ENCODE results near the gene CD68. TPM values are rescaled to one million over a fixed set of nuclear protein-coding genes. Genes with fewer than 3 reads are reported as not detected.

Gene CD68
- total RNA-seq, 1 experiment from 2014 or later = 30.2 TPM

DNA sequence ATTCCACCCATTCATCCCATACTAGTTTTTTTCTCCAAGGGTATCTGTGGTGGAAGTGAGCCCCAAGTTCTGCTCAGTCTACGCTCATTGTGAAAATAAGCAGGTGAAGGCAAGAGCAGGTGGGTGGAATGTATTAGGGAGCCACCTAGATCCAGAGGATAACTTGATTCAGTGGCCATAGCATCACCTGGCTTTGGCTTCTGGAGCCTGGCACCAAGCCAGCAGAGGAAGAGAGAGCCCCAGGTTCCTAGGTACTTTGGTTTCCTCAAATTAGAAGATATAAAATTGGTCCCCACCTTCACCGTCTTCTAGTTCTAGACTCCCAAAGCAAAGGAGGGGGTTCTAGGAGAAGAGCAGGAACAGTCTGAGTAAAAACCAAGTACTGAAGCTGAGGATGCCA is 31.2 kb downstream of the CD68 start:
- H3K4me3 ChIP-seq (ENCODE audit: low read length) = no peak overlapping the region
- intact Hi-C loops (cut with micrococcal nuclease) = no loop called here
- H3K4me2 ChIP-seq (ENCODE audit: low read length) = no peak overlapping the region
- peaks cover 8% of the 10 kb centered on the region; the same call in 1 of the 2 replicates for H4K20me1 ChIP-seq (ENCODE audit: low read length)
- ChIA-PET POLR2A (ENCODE audit: unreplicated experiment) (no interaction called here), CTCF (no interaction called here)
- H3F3A ChIP-seq (ENCODE audit: low read length, unreplicated experiment) = no peaks in the 10 kb centered on the region
- no peak overlapping the region for H3K9ac ChIP-seq (ENCODE audit: low read length)
- H3K27ac ChIP-seq (ENCODE audit: low read length) = no peak overlapping the region
- DNase-seq (no peak), ATAC-seq (no peak)
- no peaks in the 10 kb centered on the region for H3K9me3 ChIP-seq (ENCODE audit: low read length)
- no peaks in the 10 kb centered on the region; the same call in 1 of the 2 replicates for H3K36me3 ChIP-seq (ENCODE audit: low read depth, low read length)
- H3K4me1 ChIP-seq (ENCODE audit: insufficient read depth, low read length) = peaks cover 19% of the 10 kb centered on the region
- H3K9me2 ChIP-seq (replicated peaks; ENCODE audit: low read length) = no peaks in the 10 kb centered on the region
- TF ChIP-seq, protein P1, sequence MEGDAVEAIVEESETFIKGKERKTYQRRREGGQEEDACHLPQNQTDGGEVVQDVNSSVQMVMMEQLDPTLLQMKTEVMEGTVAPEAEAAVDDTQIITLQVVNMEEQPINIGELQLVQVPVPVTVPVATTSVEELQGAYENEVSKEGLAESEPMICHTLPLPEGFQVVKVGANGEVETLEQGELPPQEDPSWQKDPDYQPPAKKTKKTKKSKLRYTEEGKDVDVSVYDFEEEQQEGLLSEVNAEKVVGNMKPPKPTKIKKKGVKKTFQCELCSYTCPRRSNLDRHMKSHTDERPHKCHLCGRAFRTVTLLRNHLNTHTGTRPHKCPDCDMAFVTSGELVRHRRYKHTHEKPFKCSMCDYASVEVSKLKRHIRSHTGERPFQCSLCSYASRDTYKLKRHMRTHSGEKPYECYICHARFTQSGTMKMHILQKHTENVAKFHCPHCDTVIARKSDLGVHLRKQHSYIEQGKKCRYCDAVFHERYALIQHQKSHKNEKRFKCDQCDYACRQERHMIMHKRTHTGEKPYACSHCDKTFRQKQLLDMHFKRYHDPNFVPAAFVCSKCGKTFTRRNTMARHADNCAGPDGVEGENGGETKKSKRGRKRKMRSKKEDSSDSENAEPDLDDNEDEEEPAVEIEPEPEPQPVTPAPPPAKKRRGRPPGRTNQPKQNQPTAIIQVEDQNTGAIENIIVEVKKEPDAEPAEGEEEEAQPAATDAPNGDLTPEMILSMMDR (conservative IDR thresholded peaks at IDR 0.05; ENCODE audit: low read depth, low read length) = no peak
- TF ChIP-seq EZH2phosphoT487 (IDR thresholded peaks at IDR 0.05; ENCODE audit: borderline replicate concordance, low read length) (no peak), EZH2 (IDR thresholded peaks at IDR 0.05; ENCODE audit: low read length, unreplicated experiment) (no peak)
- no TSS peak for BruUV-seq (replicated peaks)
- H2AFZ ChIP-seq (ENCODE audit: low read length) = no peak overlapping the region
- H3K27me3 ChIP-seq (ENCODE audit: low read length) = no peaks in the 10 kb centered on the region
- peaks cover 65% of the 10 kb centered on the region for H3K79me2 ChIP-seq (ENCODE audit: low read length)

DNA sequence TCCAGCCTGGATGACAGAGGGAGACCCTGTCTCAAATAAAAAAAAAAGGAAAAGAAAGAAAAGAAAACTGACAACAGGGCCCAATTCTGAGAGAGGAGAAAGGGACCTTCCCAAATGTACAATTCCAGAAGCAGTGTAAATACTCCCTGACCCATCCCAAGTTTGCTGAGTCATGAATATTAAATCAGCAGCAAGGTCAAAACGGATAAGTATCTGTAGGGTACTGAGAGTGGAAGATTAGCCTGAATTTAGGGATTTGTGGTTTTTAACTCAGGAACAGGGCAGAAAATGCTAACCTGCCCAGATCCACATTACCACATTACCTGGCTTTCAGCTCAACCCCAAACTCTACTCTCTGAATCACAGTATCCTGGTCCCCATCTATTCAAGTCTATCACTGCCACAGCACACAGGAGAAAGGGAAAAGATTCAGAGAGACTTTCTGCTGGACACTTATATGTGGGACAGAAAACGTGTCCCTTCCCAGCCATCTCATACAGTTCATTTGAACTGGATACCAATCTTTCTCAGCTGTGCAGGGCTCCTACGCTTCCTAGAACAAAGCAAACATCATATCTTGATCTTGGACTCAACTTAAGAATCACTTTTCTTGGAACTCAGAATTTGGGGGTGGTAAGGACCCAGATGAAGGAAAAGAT is 32.3 kb downstream of the CD68 start:
- no peak for ATAC-seq
- peak overlapping the region; percentile 91 for H3K4me2 ChIP-seq (ENCODE audit: low read length)
- TF ChIP-seq, protein P1 (conservative IDR thresholded peaks at IDR 0.05; ENCODE audit: low read depth, low read length) = no peak
- TF ChIP-seq EZH2phosphoT487 (IDR thresholded peaks at IDR 0.05; ENCODE audit: borderline replicate concordance, low read length) (no peak), EZH2 (IDR thresholded peaks at IDR 0.05; ENCODE audit: low read length, unreplicated experiment) (no peak)
- ChIA-PET POLR2A (ENCODE audit: unreplicated experiment) (no interaction called here), CTCF (no interaction called here)
- H3K27ac ChIP-seq (ENCODE audit: low read length) = no peak overlapping the region
- peak overlapping the region; percentile 95; the same call in 1 of the 2 replicates for H3K4me3 ChIP-seq (ENCODE audit: low read length)
- H3K36me3 ChIP-seq (ENCODE audit: low read depth, low read length) = no peaks in the 10 kb centered on the region
- no peaks in the 10 kb centered on the region for H3F3A ChIP-seq (ENCODE audit: low read length, unreplicated experiment)
- no peaks in the 10 kb centered on the region for H3K9me3 ChIP-seq (ENCODE audit: low read length)
- H2AFZ ChIP-seq (ENCODE audit: low read length) = no peak overlapping the region
- no TSS peak for BruUV-seq (replicated peaks)
- no peaks in the 10 kb centered on the region for H3K27me3 ChIP-seq (ENCODE audit: low read length)
- no peak overlapping the region for H3K9ac ChIP-seq (ENCODE audit: low read length)
- DNase-seq = no peak
- H3K9me2 ChIP-seq (replicated peaks; ENCODE audit: low read length) = no peaks in the 10 kb centered on the region
- intact Hi-C loops (cut with micrococcal nuclease) = no loop called here
- peaks cover 59% of the 10 kb centered on the region for H3K79me2 ChIP-seq (ENCODE audit: low read length)
- peaks cover 19% of the 10 kb centered on the region for H3K4me1 ChIP-seq (ENCODE audit: insufficient read depth, low read length)
- H4K20me1 ChIP-seq (ENCODE audit: low read length) = peaks cover 8% of the 10 kb centered on the region; the same call in 1 of the 2 replicates

DNA sequence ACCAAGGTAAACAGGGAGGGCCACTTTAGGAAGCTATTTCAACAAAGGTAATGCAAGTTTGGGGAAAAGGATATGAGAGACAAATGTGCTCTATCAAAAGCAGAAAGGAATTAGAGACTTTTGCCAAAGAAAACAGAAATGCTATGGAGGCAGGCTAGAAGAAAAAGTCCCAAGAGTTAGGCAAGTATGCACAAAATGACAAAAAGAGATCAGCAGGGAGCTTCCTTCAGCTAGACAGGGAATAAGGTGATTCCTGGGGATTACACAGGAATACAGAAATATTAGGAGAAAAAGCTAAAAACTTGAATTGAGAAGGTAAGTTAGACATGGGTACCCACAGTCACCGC is 32.8 kb downstream of the CD68 start:
- Histone ChIP-seq H4K20me1 (ENCODE audit: low read length) (peaks cover 8% of the 10 kb centered on the region; the same call in 1 of the 2 replicates), H3K9me3 (ENCODE audit: low read length) (no peaks in the 10 kb centered on the region), H2AFZ (ENCODE audit: low read length) (no peak overlapping the region), H3K4me3 (ENCODE audit: low read length) (peak overlapping the region; percentile 95), H3K27ac (ENCODE audit: low read length) (no peak overlapping the region), H3K36me3 (ENCODE audit: low read depth, low read length) (no peaks in the 10 kb centered on the region), H3K4me1 (ENCODE audit: insufficient read depth, low read length) (peaks cover 19% of the 10 kb centered on the region), H3K4me2 (ENCODE audit: low read length) (peak overlapping the region; percentile 91), H3K79me2 (ENCODE audit: low read length) (peaks cover 58% of the 10 kb centered on the region), H3K9ac (ENCODE audit: low read length) (no peak overlapping the region), H3K27me3 (ENCODE audit: low read length) (no peaks in the 10 kb centered on the region), H3F3A (ENCODE audit: low read length, unreplicated experiment) (no peaks in the 10 kb centered on the region), H3K9me2 (replicated peaks; ENCODE audit: low read length) (no peaks in the 10 kb centered on the region)
- intact Hi-C loops (cut with micrococcal nuclease) = no loop called here
- BruUV-seq (replicated peaks) = no TSS peak
- TF ChIP-seq EZH2phosphoT487 (IDR thresholded peaks at IDR 0.05; ENCODE audit: borderline replicate concordance, low read length) (no peak), EZH2 (IDR thresholded peaks at IDR 0.05; ENCODE audit: low read length, unreplicated experiment) (no peak)
- TF ChIP-seq, protein P1 (conservative IDR thresholded peaks at IDR 0.05; ENCODE audit: low read depth, low read length) = no peak
- ATAC-seq (no peak), DNase-seq (no peak)
- CTCF ChIA-PET = no interaction called here
- POLR2A ChIA-PET (ENCODE audit: unreplicated experiment) = no interaction called here
